Kidney epithelial cell (primary cell): ENCODE measurements around the gene SOS2. TPM values are rescaled to one million over a fixed set of nuclear protein-coding genes. Genes with fewer than 3 reads are reported as not detected.

Experiments
- DNase-seq: peaks from one replicate; pipeline ENCODE4 v3.0.0-alpha.2; 2010; ENCODE audit warnings: low read depth
- H3K27me3 ChIP-seq: 2 replicates; pipeline ENCODE4 v1.6.0; 2011; ENCODE audit warnings: low read length; ENCODE audit not compliant: control insufficient read depth, insufficient read depth
- H3K36me3 ChIP-seq: 2 replicates; pipeline ENCODE4 v1.5.1; 2011; ENCODE audit warnings: low read length; ENCODE audit not compliant: control insufficient read depth, insufficient read depth
- H3K4me3 ChIP-seq: 2 replicates; pipeline ENCODE4 v1.5.1; 2011; ENCODE audit warnings: low read depth, mild to moderate bottlenecking, control low read depth, low read length
- total RNA-seq: library from RNA; depleted of rRNA; stranded (reverse); fragments of >200 nt; gene quantifications from 2 replicates; pipeline ENCODE4 v1.2.3, GENCODE V29; 2015
- TF ChIP-seq, protein P1 (sequence below): IDR thresholded peaks from 2 replicates; pipeline ENCODE4 v1.5.1; 2011; ENCODE audit warnings: mild to moderate bottlenecking, moderate library complexity, low read length, control low read depth, inconsistent platforms; ENCODE audit not compliant: insufficient read depth, poor library complexity, severe bottlenecking

The SOS2 gene
- total RNA-seq, 1 donor from 2014 or later, result 26.3 TPM

DNA sequence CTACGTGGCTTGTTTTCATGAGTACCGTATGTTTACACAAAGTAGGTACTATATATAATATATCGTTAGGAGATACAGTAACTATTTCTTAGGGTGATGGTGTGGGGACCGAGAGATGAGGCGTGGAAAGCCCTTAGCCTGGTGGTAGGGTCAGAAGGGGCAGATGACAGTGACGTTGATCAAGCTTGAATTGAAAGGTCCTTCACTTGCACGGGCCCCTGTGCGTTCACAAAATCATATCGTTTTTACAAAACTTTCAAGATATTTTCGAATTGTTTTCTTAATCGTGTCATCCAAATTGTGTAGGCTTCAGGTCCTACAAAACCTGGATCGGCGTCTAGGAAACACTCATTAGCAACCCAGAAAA is 881 bp upstream of the SOS2 start:
- no peak for DNase-seq
- H3K4me3 ChIP-seq, result peak overlapping the region; percentile 89
- no peaks in the 10 kb centered on the region for H3K27me3 ChIP-seq
- TF ChIP-seq, protein P1, sequence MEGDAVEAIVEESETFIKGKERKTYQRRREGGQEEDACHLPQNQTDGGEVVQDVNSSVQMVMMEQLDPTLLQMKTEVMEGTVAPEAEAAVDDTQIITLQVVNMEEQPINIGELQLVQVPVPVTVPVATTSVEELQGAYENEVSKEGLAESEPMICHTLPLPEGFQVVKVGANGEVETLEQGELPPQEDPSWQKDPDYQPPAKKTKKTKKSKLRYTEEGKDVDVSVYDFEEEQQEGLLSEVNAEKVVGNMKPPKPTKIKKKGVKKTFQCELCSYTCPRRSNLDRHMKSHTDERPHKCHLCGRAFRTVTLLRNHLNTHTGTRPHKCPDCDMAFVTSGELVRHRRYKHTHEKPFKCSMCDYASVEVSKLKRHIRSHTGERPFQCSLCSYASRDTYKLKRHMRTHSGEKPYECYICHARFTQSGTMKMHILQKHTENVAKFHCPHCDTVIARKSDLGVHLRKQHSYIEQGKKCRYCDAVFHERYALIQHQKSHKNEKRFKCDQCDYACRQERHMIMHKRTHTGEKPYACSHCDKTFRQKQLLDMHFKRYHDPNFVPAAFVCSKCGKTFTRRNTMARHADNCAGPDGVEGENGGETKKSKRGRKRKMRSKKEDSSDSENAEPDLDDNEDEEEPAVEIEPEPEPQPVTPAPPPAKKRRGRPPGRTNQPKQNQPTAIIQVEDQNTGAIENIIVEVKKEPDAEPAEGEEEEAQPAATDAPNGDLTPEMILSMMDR, result no peak
- H3K36me3 ChIP-seq, result no peaks in the 10 kb centered on the region

DNA sequence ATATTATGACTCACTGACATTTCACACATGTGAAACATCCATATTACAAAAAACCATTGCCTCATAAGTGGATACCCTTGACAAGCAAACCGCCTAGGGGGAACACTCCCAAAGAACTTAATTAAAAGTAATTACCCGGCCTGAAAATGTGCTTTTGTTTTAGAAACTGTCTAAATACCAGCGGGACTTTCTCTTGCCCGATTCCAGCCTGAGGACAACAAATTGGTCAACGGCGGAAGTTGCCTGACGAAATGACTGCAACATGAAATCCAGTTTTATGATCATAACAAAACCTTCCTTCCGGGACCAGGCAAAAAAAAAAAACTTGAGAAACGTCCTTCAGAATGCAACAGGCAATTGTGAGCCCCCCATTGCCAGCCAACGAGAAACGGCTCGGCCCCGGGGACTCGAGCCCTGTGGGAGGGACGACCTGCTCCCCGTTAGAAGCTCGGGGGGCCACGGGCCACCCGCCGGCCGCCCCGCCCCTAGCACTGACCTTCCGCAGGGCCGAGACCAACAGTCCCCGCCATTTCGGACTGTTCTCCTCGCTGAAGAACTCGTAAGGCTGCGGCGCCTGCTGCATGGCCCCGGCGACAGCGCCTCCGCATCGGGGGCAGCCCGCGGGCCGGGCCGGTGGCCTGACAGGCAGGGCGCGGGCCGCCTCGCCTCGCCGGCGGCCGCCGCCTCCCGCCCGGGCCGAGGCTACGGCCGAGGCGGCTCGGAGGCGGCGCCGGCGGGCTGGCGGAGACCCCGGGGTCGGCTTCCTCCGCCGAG is 490 bp downstream of the SOS2 start:
- Histone ChIP-seq H3K4me3 (peak overlapping the region; percentile 89), H3K36me3 (no peaks in the 10 kb centered on the region), H3K27me3 (no peaks in the 10 kb centered on the region)
- TF ChIP-seq, protein P1, result no peak
- DNase-seq, result no peak

DNA sequence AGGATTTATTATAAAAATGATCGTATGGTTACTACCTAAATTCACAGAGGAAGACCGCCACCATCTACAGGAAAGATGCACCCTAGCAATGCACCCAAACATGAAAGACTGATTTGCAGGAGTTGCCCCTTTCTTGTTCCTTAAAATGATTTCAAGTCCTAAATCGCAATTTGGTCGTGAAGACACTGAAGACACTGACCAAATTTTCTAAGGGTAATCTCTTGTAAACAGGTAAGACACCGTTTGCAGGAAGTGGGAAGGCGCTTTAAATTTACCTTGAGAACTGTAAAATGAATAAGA is 1.0 kb downstream of the SOS2 start:
- H3K4me3 ChIP-seq, result peak overlapping the region; percentile 89
- H3K36me3 ChIP-seq, result no peaks in the 10 kb centered on the region
- DNase-seq, result no peak
- H3K27me3 ChIP-seq, result no peaks in the 10 kb centered on the region
- TF ChIP-seq, protein P1, result no peak

DNA sequence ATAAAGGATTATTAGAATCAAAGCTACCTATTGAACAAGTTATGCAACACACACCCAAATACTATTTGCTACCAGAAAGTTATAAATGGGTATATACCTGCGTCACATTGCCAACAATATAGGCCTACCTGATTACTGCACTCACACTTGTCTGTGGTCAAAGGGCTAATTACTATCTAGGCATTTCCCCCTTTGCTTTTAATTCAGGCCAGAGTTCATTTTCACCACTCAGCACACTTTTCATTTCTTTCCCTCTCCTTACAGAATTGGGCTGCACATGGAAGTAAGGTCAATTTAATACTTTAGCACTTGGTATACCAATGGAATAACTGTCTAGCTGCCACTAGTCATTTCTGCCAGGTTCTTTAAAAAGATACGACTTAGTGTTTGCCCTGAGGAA is 1.7 kb downstream of the SOS2 start:
- TF ChIP-seq, protein P1, result no peak
- Histone ChIP-seq H3K36me3 (no peaks in the 10 kb centered on the region), H3K27me3 (no peaks in the 10 kb centered on the region), H3K4me3 (peak overlapping the region; percentile 89)
- no peak for DNase-seq

DNA sequence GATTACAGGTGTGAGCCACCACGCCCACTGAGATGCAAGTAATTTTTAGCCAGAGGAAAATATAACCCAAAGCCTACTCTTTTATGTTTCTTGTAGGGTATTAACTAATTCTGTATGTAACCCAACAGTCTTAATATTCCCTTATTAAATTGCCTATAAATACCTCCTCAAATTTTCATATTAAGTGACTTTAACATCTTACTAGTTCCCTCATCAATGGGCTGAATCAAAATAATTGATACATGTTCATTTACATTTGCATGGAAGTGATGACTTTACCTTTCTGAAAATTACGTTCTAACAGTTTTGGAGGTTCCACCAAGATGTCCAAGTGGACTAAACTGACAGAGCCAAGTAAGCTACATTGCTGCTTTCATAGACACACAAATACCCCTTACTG is 3.1 kb downstream of the SOS2 start:
- Histone ChIP-seq H3K4me3 (no peak overlapping the region), H3K36me3 (no peaks in the 10 kb centered on the region), H3K27me3 (no peaks in the 10 kb centered on the region)
- DNase-seq, result no peak
- TF ChIP-seq, protein P1, result no peak

DNA sequence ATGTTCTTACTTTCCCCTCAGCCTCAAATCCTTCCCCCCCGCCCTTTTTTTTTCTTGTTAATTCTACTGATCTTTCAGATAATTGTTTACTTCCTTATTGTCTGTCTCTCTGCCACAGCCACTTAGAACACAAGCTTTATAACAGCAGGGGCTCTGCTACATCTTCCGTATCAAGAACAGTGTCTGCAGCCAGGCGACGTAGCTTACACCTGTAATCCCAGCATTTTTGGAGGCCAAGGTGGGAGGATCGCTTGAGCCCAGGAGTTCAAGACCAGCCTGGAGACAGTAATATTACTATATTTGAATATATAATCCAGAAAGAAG is 5.4 kb downstream of the SOS2 start:
- TF ChIP-seq, protein P1, result no peak
- DNase-seq, result no peak
- Histone ChIP-seq H3K27me3 (no peaks in the 10 kb centered on the region), H3K36me3 (no peaks in the 10 kb centered on the region), H3K4me3 (no peak overlapping the region)
